Osteoblast (primary cell): ENCODE measurements around the gene DOCK1. TPM values are rescaled to one million over a fixed set of nuclear protein-coding genes. Genes with fewer than 3 reads are reported as not detected.

Experiments
- DNase-seq: peaks from one replicate; pipeline ENCODE4 v3.0.0; 2011; ENCODE audit warnings: low spot score, mixed read lengths; ENCODE audit not compliant: insufficient read length; ENCODE audit errors: missing footprints
- H2AFZ ChIP-seq: 2 replicates; pipeline ENCODE4 v1.6.0; 2011; ENCODE audit warnings: mild to moderate bottlenecking, low read length
- H3K27ac ChIP-seq: 2 replicates; pipeline ENCODE4 v1.5.1; 2011; ENCODE audit warnings: mild to moderate bottlenecking, low read depth, low read length, moderate library complexity
- H3K27me3 ChIP-seq: 2 replicates; pipeline ENCODE4 v1.6.0; 2012; ENCODE audit warnings: mild to moderate bottlenecking, control low read depth, inconsistent platforms, low read length, moderate library complexity; ENCODE audit not compliant: insufficient read depth
- H3K36me3 ChIP-seq: 2 replicates; pipeline ENCODE4 v1.5.1; 2011; ENCODE audit warnings: mild to moderate bottlenecking, low read length, control low read depth, moderate library complexity; ENCODE audit not compliant: insufficient read depth
- H3K4me1 ChIP-seq: 2 replicates; pipeline ENCODE4 v1.5.1; 2011; ENCODE audit warnings: mild to moderate bottlenecking, low read length, control low read depth, moderate library complexity; ENCODE audit not compliant: insufficient read depth
- H3K4me2 ChIP-seq: 2 replicates; pipeline ENCODE4 v1.6.0; 2011; ENCODE audit warnings: mild to moderate bottlenecking, low read length; ENCODE audit not compliant: insufficient read depth
- H3K4me3 ChIP-seq: fragments of 200-600 bp; sonication (generic); 3 replicates; pipeline ENCODE4 v1.5.1; 2012; ENCODE audit warnings: mild to moderate bottlenecking, low read length, inconsistent platforms; ENCODE audit not compliant: insufficient read depth
- H3K79me2 ChIP-seq: 2 replicates; pipeline ENCODE4 v1.6.0; 2012; ENCODE audit warnings: mild to moderate bottlenecking, low read length, control low read depth, inconsistent platforms; ENCODE audit not compliant: insufficient read depth
- H3K9me3 ChIP-seq: 2 replicates; pipeline ENCODE4 v1.5.1; 2011; ENCODE audit warnings: low read depth, low read length, control low read depth
- H4K20me1 ChIP-seq: 2 replicates; pipeline ENCODE4 v1.6.0; 2012; ENCODE audit warnings: mild to moderate bottlenecking, low read length, control low read depth; ENCODE audit not compliant: insufficient read depth
- total RNA-seq: library from RNA; depleted of rRNA; stranded (reverse); fragments of >200 nt; gene quantifications from 2 replicates; pipeline ENCODE4 v1.2.3, GENCODE V29; 2012
- TF ChIP-seq, protein P1 (sequence below): IDR thresholded peaks from 2 replicates; pipeline ENCODE4 v1.5.1; 2011; ENCODE audit warnings: mild to moderate bottlenecking, low read depth, low read length, moderate library complexity; ENCODE audit errors: extremely low read depth

DOCK1 gene
- total RNA-seq, 1 donor = 80.3 TPM

DNA sequence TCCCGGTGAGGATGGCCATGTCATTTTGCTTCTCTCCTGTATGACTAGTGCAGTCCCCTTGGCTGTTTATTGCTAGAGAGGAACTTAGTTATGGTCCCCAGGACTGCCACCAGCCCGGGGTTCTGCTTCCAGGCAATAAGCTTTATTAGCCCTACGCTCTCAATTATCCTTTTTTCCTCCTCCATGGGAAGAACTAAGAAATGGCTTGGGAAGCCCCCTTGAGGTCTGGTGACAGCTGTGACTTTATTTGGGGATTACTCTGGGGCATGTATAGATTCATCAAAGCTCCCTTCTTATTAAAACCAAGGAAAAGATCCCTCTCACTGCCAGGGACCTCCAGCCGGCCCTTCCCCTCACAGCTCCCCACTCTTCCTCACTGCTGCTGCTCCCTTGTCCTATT lies 446.3 kb downstream of the DOCK1 start:
- H2AFZ ChIP-seq = no peak overlapping the region
- peaks cover 10% of the 10 kb centered on the region for H3K36me3 ChIP-seq
- DNase-seq = no peak
- no peaks in the 10 kb centered on the region for H3K27me3 ChIP-seq
- H3K27ac ChIP-seq = no peak overlapping the region
- no peaks in the 10 kb centered on the region for H3K4me1 ChIP-seq
- no peak overlapping the region for H3K4me2 ChIP-seq
- no peaks in the 10 kb centered on the region for H3K79me2 ChIP-seq
- no peaks in the 10 kb centered on the region for H3K9me3 ChIP-seq
- no peak overlapping the region for H3K4me3 ChIP-seq
- TF ChIP-seq, protein P1, sequence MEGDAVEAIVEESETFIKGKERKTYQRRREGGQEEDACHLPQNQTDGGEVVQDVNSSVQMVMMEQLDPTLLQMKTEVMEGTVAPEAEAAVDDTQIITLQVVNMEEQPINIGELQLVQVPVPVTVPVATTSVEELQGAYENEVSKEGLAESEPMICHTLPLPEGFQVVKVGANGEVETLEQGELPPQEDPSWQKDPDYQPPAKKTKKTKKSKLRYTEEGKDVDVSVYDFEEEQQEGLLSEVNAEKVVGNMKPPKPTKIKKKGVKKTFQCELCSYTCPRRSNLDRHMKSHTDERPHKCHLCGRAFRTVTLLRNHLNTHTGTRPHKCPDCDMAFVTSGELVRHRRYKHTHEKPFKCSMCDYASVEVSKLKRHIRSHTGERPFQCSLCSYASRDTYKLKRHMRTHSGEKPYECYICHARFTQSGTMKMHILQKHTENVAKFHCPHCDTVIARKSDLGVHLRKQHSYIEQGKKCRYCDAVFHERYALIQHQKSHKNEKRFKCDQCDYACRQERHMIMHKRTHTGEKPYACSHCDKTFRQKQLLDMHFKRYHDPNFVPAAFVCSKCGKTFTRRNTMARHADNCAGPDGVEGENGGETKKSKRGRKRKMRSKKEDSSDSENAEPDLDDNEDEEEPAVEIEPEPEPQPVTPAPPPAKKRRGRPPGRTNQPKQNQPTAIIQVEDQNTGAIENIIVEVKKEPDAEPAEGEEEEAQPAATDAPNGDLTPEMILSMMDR = no peak
- peaks cover 2% of the 10 kb centered on the region for H4K20me1 ChIP-seq

DNA sequence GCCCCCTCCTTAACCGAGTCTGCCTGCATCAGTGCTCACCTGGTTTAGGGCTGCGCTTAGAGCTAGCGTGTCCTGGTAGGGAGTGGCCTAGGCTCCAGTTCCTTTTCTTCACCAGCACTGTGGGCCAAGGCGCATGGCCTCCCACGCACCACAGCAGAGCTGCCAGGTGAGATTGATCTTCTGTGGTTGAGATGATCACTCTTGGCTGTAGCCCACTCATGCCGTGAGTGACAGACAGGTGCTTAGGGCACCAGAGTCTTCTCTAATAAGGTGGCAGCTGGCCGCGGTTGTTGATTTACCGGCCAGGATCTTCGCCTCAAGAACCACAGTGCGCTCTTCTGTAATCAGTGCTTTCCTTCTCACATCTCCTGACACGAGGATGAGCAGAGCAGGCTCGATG lies 448.3 kb downstream of the DOCK1 start:
- Histone ChIP-seq H3K79me2 (no peaks in the 10 kb centered on the region), H3K4me3 (no peak overlapping the region), H2AFZ (no peak overlapping the region), H3K27me3 (no peaks in the 10 kb centered on the region), H3K4me1 (no peaks in the 10 kb centered on the region), H3K9me3 (no peaks in the 10 kb centered on the region), H3K36me3 (peaks cover 6% of the 10 kb centered on the region), H3K27ac (no peak overlapping the region), H3K4me2 (no peak overlapping the region), H4K20me1 (peaks cover 2% of the 10 kb centered on the region)
- DNase-seq = no peak
- TF ChIP-seq, protein P1 = no peak

DNA sequence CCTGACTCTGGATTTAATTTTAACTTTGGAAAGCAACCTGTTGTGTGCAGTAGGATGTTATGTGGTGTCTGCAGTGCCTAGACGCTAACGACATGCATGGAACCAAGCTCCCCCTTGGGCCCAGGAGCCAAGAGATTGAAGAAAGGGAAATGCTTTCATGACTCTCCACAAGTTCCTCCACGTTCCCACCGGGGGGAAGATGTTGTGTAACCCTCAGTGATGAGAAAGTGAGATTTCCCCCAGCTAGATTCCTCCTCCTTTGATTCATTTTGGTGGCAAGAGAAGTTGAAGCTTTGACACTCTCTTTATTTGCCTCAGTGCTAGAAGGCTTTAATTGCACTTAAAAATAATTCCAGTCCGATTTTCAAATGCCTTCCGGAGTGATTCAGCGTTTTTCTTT lies 449.0 kb downstream of the DOCK1 start:
- no peak for DNase-seq
- Histone ChIP-seq H3K27ac (no peak overlapping the region), H2AFZ (no peak overlapping the region), H3K9me3 (no peaks in the 10 kb centered on the region), H3K27me3 (no peaks in the 10 kb centered on the region), H3K4me2 (no peak overlapping the region), H3K79me2 (no peaks in the 10 kb centered on the region), H4K20me1 (peaks cover 2% of the 10 kb centered on the region), H3K4me3 (no peak overlapping the region), H3K4me1 (no peaks in the 10 kb centered on the region), H3K36me3 (peaks cover 6% of the 10 kb centered on the region)
- TF ChIP-seq, protein P1 = no peak

DNA sequence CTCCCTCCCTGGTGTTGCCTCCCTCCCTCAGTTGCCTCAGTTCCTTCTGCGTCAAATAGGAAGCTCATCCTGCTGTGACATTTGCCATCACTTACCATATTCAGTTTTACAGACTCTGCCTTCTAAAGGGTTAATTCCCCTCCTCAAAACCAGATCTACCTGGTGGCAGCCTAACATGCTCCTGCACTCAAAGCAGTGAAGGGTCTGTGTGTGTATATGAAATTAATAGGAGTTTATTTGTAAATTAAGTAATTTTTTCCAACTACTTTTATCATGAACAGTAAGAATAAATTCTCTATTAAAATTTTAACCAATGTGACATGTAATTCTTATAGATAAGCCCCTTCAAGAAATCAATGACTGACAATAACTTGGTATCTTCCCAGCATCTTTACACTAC lies 449.8 kb downstream of the DOCK1 start:
- H4K20me1 ChIP-seq = peaks cover 2% of the 10 kb centered on the region
- no peaks in the 10 kb centered on the region for H3K79me2 ChIP-seq
- H3K36me3 ChIP-seq = peaks cover 6% of the 10 kb centered on the region
- H3K4me2 ChIP-seq = no peak overlapping the region
- TF ChIP-seq, protein P1 = peak; percentile 42
- no peak overlapping the region for H3K27ac ChIP-seq
- no peak overlapping the region for H2AFZ ChIP-seq
- DNase-seq = no peak
- no peaks in the 10 kb centered on the region for H3K4me1 ChIP-seq
- H3K9me3 ChIP-seq = no peaks in the 10 kb centered on the region
- no peak overlapping the region for H3K4me3 ChIP-seq
- no peaks in the 10 kb centered on the region for H3K27me3 ChIP-seq
